ENCODE measurements around the gene PCDH17. TPM values are rescaled to one million over a fixed set of nuclear protein-coding genes. Genes with fewer than 3 reads are reported as not detected.

PCDH17 gene
- polyA plus RNA-seq, 2 of the 4 experiments (the other 2 are of a cell fraction), result 0.01 to 0.27 TPM

- Histone ChIP-seq H3K4me1 (no peaks in the 10 kb centered on the region), H3K27ac (no peak overlapping the region)
Measured at GRCh38 chr13:57612568-57612967, 19.0 kb upstream of the PCDH17 start.

GRCh38 chr13:57624565-57625435, 6.7 kb upstream of the PCDH17 start:
- no peaks in the 10 kb centered on the region for H3K4me1 ChIP-seq
- no peak overlapping the region for H3K4me2 ChIP-seq
- ChIA-PET CTCF (interaction anchor here (1.1 kb wide), 1 partner anchor 11 kb away, joined by 5 read pairs; no protein-coding TSS in a partner anchor), POLR2A (no interaction called here)
- H3K9me3 ChIP-seq, result no peaks in the 10 kb centered on the region
- ATAC-seq, result peak in 1 of 2 experiments; percentile 68; a peak in 2 of 6 replicates
- no peak for FAIRE-seq
- 5% methylated on average over 5 of the region's 5 CpGs for WGBS (ENCODE audit: missing lambda C conversion rate)
- H3K4me3 ChIP-seq, result no peak overlapping the region
- no peak overlapping the region for H3K27ac ChIP-seq
- DNase-seq (ENCODE audit: low read depth in 1 of 2, low spot score in 1 of 2), result peak in 1 of 2 experiments; percentile 51
- TF ChIP-seq SREBF2 (IDR thresholded peaks at IDR 0.05), result no peak
- TF ChIP-seq CBX8 (IDR thresholded peaks at IDR 0.05), result no peak
- TF ChIP-seq NR3C1 (IDR thresholded peaks at IDR 0.05), result no peak
- TF ChIP-seq ZC3H11A (IDR thresholded peaks at IDR 0.05), result no peak
- peak; percentile 32; the same call in 1 of the 3 replicates for TF ChIP-seq SMC3 (IDR thresholded peaks at IDR 0.05)
- peak in 1 of 2 experiments; percentile 39; a peak in 2 of 5 replicates for TF ChIP-seq RAD21 (conservative IDR thresholded peaks at IDR 0.05 in 1 of 2, IDR thresholded peaks at IDR 0.05 in 1 of 2)
- TF ChIP-seq KDM5A (IDR thresholded peaks at IDR 0.05), result no peak
- no peak for TF ChIP-seq RNF2 (IDR thresholded peaks at IDR 0.05; ENCODE audit: borderline replicate concordance, low read depth)
- no peak for TF ChIP-seq JUN (IDR thresholded peaks at IDR 0.05)
- TF ChIP-seq CTCF (IDR thresholded peaks at IDR 0.05), result peak; percentile 43; the same call in 2 of the 3 replicates

More at GRCh38 chr13:57612568-57612967, 19.0 kb upstream of the PCDH17 start:
- DNase-seq (ENCODE audit: low read depth in 1 of 2, low spot score in 1 of 2) (no peak), ATAC-seq (no peak), FAIRE-seq (no peak)
- no peak for TF ChIP-seq POLR2A (IDR thresholded peaks at IDR 0.05; ENCODE audit: low read length)
- TF ChIP-seq EHMT2 (IDR thresholded peaks at IDR 0.05; ENCODE audit: low read depth), result no peak
- no peak for TF ChIP-seq ELK1 (IDR thresholded peaks at IDR 0.05; ENCODE audit: low read depth, low read length)
- no peak for TF ChIP-seq MYC (IDR thresholded peaks at IDR 0.05; ENCODE audit: borderline replicate concordance, low read length)
- no peak for TF ChIP-seq PBX3 (IDR thresholded peaks at IDR 0.05)
- TF ChIP-seq CBX8 (IDR thresholded peaks at IDR 0.05), result no peak
- no peak for TF ChIP-seq SMC3 (IDR thresholded peaks at IDR 0.05)
- TF ChIP-seq MAFK (IDR thresholded peaks at IDR 0.05; ENCODE audit: partially characterized antibody), result no peak
- 5% methylated on average over 1 of the region's 1 CpG for WGBS (ENCODE audit: missing lambda C conversion rate)
- ChIA-PET CTCF (no interaction called here), POLR2A (no interaction called here)
- Histone ChIP-seq H3K4me2 (no peak overlapping the region), H3K4me3 (no peak overlapping the region), H3K9me3 (no peaks in the 10 kb centered on the region)

- under 1% methylated on average over 3 of the region's 3 CpGs for WGBS (ENCODE audit: missing lambda C conversion rate)
- ChIA-PET POLR2A (no interaction called here), CTCF (interaction anchor here (1.4 kb wide), 1 partner anchor 22 kb away, joined by 4 read pairs; no protein-coding TSS in a partner anchor)
- DNase-seq (ENCODE audit: low read depth in 1 of 2, low spot score in 1 of 2), result peak in 1 of 2 experiments; percentile 20
- no peaks in the 10 kb centered on the region for H3K9me3 ChIP-seq
- no peak for TF ChIP-seq ZC3H11A (IDR thresholded peaks at IDR 0.05)
- TF ChIP-seq RAD21 (conservative IDR thresholded peaks at IDR 0.05 in 1 of 2, IDR thresholded peaks at IDR 0.05 in 1 of 2), result peak in 1 of 2 experiments; percentile 51; a peak in 3 of 5 replicates
- peak; percentile 44; the same call in 2 of the 3 replicates for TF ChIP-seq CTCF (IDR thresholded peaks at IDR 0.05)
- TF ChIP-seq CHD2 (IDR thresholded peaks at IDR 0.05; ENCODE audit: low read length, partially characterized antibody), result no peak
- FAIRE-seq, result no peak
- H3K4me1 ChIP-seq, result no peaks in the 10 kb centered on the region
- ATAC-seq, result peak in 1 of 2 experiments; percentile 50; a peak in 2 of 6 replicates
- no peak overlapping the region for H3K4me3 ChIP-seq
- no peak overlapping the region for H3K27ac ChIP-seq
- no peak overlapping the region for H3K4me2 ChIP-seq
Measured at GRCh38 chr13:57627663-57628062, 3.9 kb upstream of the PCDH17 start.

All from A549 (cell line).